ENCODE measurements around the gene LARP6. TPM values are rescaled to one million over a fixed set of nuclear protein-coding genes. Genes with fewer than 3 reads are reported as not detected.
"Not testable (repeated sequence)": the region's sequence is repeated elsewhere in the genome, so short reads cannot be mapped to it uniquely, and the experiment has no call there.

Gene LARP6
- total and polyA plus RNA-seq, 2 of the 13 experiments (the other 11 are each of a cell fraction or from before 2014, with no cell fraction given): 2.9 to 8.2 TPM

- TF ChIP-seq PLSCR1 (CRISPR knock-in tag; IDR thresholded peaks at IDR 0.05; ENCODE audit: borderline replicate concordance) (no peak), EP300 (IDR thresholded peaks at IDR 0.05; ENCODE audit: low read depth in 2 of 2, low read length in 2 of 2) (peak in 1 of 2 experiments; percentile 29; a peak in 1 of 4 replicates), EP300 (CRISPR knock-in tag; IDR thresholded peaks at IDR 0.05; ENCODE audit: borderline replicate concordance) (no peak), TBX2 (CRISPR knock-in tag; IDR thresholded peaks at IDR 0.05; ENCODE audit: borderline replicate concordance) (no peak), SOX6 (IDR thresholded peaks at IDR 0.05) (no peak), SOX6 (CRISPR knock-in tag; IDR thresholded peaks at IDR 0.05) (peak; percentile 65), MIER3 (CRISPR knock-in tag; IDR thresholded peaks at IDR 0.05; ENCODE audit: borderline replicate concordance) (no peak), CCDC6 (CRISPR knock-in tag; IDR thresholded peaks at IDR 0.05) (no peak), ZNF644 (CRISPR knock-in tag; IDR thresholded peaks at IDR 0.05; ENCODE audit: low read depth) (0 out of 2 replicates have a peak, but pooled peaks have one; percentile 31)
These were observed 38.4 kb downstream of the LARP6 start (continued) for GRCh38 chr15:70815604-70816003.

GRCh38 chr15:70815011-70815410 is 38.9 kb downstream of the LARP6 start:
- H3K27me3 ChIP-seq (ENCODE audit: control insufficient read depth in 1 of 2, insufficient read depth in 2 of 2, low read length in 2 of 2); H3K4me3 ChIP-seq (replicated peaks in 1 of 3; ENCODE audit: insufficient read depth in 1 of 3, low read depth in 2 of 3, low read length in 3 of 3); H3K79me2 ChIP-seq (ENCODE audit: insufficient read depth, low read length); POLR2A ChIA-PET; H3K27ac ChIP-seq (ENCODE audit: extremely low read length, insufficient read depth, low read length); H3K36me3 ChIP-seq (replicated peaks in 1 of 2; ENCODE audit: control insufficient read depth in 1 of 2, insufficient read depth in 2 of 2, low read length in 2 of 2); H2AFZ ChIP-seq (ENCODE audit: low read length); in situ Hi-C loops (cut with HindIII; ENCODE audit: extremely low pct_ligation_motif_present, low pct_unique_long_range_greater_than_20kb); FAIRE-seq; CTCF ChIA-PET (ENCODE audit: low intra/inter-chr PET ratio, low total read pairs); H3K9me3 ChIP-seq (ENCODE audit: low read length); H3K9ac ChIP-seq (ENCODE audit: insufficient read depth, low read depth, low read length); DNase-seq (ENCODE audit: low spot score); H3K4me2 ChIP-seq (ENCODE audit: low read depth, low read length); ATAC-seq; H4K20me1 ChIP-seq (ENCODE audit: insufficient read depth, low read length); BruUV-seq (replicated peaks): not testable (repeated sequence)
- peaks cover 22% of the 10 kb centered on the region for H3K4me1 ChIP-seq (ENCODE audit: insufficient read depth, low read length)
- intact Hi-C loops (cut with micrococcal nuclease; ENCODE audit: unreplicated experiment): loop anchor here (10.0 kb wide), 1 partner anchor 90 kb away; no protein-coding TSS in a partner anchor
- 34% methylated on average over 4 of the region's 4 CpGs for WGBS (ENCODE audit: low lambda C conversion rate)
